Sigmoid colon (tissue), 4 donors: Measurements from ENCODE around the gene CDK6.

Experiments used
- CTCF ChIP-seq, 4 experiments: fragments of 450-650 bp in 3 of 4; fragments of 200-600 bp in 1 of 4; IDR thresholded peaks; one replicate each; pipeline ENCODE4 v1.5.1; 2016 to 2019; ENCODE audit warnings: antibody characterized with exemption in 4 of 4, mild to moderate bottlenecking in 3 of 4, moderate library complexity in 2 of 4
- EP300 ChIP-seq, 4 donors: sonication (generic); formaldehyde crosslinking; IDR thresholded peaks; one replicate each; pipeline ENCODE4 v1.6.1; 2017; ENCODE audit warnings: antibody characterized with exemption in 4 of 4
- POLR2A ChIP-seq, 2 donors: fragments of 450-650 bp; IDR thresholded peaks; one replicate each; pipeline ENCODE4 v1.6.1; 2016; ENCODE audit warnings: antibody characterized with exemption in 2 of 2, mild to moderate bottlenecking in 2 of 2, moderate library complexity in 2 of 2
- POLR2AphosphoS5 ChIP-seq, 4 donors: sonication (generic); formaldehyde crosslinking; IDR thresholded peaks; one replicate each; pipeline ENCODE4 v1.6.1; 2017; ENCODE audit warnings: antibody characterized with exemption in 4 of 4

GRCh38 chr7:92875173-92875572 is 38.8 kb upstream of the CDK6 start:
- no peak for TF ChIP-seq EP300 (IDR thresholded peaks at IDR 0.05)
- TF ChIP-seq CTCF (IDR thresholded peaks at IDR 0.05): no peak
- no peak for TF ChIP-seq POLR2A (IDR thresholded peaks at IDR 0.05)
- TF ChIP-seq POLR2AphosphoS5 (IDR thresholded peaks at IDR 0.05): no peak
